GM19438 (cell line): ENCODE results near the gene HIVEP3.

Source experiments
- ATAC-seq: cut with Tn5 transposase; IDR thresholded peaks from one replicate; pipeline ENCODE4 v1.9.1; 2021; ENCODE audit warnings: low read depth; ENCODE audit not compliant: unreplicated experiment

The HIVEP3 gene

DNA sequence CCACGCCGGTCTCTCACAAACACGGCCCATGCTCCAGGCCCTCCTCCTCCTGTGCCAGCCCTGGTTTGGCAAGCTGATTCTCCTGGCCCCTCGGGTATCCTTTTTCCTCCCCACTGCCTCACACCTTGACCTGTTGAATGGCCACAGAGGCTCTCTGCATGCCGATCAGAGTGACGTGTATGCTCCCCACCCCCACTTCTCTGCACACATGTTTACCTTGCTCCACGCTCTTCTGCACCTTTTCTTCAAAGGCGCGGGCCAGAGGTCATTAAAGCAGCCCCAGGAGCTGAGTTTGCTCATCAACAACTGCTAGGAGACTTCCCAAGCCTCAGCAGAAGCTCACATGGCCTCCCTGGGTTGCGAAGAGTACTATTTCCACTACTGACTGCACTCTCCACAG is 295.0 kb downstream of the HIVEP3 start:
- ATAC-seq = peak; percentile 19

DNA sequence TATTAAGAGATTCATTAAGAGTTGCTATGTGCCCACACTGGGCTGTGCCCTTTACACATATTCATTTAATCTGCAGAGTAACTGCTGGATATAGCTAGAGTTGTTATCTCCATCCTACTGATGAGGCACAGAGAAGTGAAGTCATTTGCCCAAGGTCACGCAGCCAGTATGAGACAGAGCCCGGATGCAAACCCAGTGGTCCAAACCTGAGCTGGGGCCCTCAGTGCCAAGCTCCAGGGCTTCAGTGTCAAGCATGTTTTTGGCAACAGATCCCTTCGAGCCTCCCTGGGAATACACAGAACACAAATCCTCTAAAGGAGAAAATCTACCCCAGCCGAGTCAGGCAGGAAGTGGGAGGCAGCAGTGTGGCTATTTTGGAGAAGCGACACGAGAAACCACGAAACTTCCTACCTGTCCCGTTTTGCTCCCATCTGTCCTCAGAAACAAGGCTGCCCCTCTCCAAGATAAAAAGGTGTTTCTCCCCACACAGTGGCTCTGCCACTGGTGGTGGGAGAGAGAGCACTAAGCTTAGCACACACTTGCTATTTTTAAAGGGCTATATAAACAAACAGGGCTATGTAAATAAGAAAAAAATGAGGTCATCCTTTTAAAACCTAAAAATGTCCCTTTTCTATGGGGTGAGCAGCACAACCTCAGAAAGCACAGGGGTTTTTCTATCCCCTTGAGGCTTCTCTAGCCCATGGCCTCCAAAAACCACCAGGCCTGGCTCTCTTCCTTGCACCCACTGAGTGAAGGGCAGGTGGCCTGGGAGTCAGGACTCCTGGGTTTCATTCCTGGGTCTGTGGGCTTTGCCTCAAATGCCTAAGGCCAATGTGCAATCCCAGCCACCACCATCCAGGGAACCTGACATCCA is 295.6 kb downstream of the HIVEP3 start:
- peak; percentile 76 for ATAC-seq

DNA sequence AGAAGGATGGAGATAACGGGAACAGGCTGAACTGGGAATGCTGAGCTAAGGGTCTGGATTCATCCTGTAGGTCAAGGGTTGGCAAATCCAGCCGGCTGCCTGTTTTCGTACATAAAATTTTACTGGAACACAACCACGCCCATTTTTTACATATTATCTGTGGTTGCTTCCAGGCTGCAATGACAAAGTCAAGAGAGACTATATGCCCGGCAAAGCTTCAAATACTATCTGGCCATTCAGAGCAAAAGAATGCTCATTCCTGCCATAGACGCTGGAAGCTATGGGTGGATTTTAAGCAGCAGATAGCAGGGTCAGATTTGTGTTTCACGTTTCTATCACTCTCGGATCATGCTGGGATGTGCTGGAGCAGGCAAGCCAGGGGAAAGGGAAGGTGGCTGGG is 296.3 kb downstream of the HIVEP3 start:
- ATAC-seq = no peak

DNA sequence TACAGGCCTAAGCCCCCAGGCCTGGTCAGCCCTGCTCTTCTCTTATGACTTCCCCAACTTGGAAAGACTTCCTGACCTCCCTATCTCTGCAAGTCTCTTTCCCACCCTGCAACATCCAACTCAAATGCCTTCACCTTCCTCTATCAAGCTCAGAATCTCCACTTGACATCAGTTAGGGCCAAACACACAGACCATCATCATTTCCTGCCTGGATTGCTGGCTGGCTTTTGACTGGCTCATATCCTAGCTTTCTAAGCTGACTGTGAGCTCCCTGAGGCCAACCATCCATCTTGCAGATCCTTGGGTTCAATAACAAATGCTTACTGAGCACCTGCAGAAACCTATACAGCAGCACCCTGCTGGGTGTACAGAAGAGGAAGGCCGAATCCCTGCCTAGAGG is 296.9 kb downstream of the HIVEP3 start:
- ATAC-seq = no peak

DNA sequence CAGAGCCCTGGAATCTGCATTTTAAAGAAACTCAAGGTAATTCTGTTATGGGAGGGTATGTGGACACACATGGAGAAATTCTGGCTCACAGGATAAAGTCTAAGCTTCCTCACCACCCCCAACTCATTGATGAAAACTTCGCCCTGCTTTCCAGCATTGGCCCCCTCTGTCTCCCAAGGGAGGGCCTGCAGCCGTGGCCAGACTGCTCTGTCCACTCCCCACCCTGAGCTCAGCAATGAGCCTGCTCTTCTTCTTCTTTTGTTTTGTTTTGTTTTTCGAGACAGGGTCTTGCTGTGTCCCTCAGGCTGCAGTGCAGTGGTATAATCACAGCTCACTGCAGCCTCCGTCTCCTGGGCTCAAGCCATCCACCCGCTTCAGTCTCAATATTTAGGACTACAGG is 297.5 kb downstream of the HIVEP3 start:
- ATAC-seq = no peak

DNA sequence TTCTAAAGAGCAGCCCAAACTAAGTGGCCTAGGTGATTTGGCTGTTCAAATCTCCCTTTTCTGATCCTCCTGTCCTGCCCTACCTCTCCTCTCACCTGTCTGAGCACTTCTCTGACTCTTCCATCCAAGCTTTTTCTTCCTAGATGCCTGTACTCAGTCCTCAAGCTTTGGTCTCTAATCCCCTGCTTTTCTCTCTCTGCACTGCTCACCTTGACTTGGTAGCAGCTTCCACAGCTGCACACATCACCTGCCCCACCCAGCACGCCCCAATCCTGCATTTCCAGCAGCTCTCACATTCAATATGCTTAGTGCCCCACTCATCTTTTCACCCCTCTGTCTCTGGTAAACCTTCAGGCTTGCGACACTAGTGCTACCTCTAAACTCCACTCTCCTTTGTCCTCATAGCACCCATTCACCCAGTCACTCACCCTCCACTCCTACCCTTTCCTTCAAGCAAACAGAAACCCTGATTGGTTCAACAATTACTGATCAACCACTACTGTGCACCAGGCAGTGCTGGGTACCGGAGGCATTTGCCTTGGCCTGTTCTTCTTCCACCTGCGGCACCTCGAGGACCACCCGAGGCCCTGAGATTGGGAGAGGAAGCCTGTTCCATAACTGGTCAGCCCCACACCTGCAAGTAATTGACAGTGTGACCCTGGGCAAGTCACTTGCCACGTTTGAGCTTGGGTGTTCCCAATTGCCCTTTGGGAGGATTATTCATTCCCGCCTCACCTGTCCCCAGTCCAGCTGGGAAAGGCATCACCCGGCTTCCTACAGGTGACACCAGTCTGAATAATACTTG is 298.2 kb downstream of the HIVEP3 start:
- no peak for ATAC-seq

DNA sequence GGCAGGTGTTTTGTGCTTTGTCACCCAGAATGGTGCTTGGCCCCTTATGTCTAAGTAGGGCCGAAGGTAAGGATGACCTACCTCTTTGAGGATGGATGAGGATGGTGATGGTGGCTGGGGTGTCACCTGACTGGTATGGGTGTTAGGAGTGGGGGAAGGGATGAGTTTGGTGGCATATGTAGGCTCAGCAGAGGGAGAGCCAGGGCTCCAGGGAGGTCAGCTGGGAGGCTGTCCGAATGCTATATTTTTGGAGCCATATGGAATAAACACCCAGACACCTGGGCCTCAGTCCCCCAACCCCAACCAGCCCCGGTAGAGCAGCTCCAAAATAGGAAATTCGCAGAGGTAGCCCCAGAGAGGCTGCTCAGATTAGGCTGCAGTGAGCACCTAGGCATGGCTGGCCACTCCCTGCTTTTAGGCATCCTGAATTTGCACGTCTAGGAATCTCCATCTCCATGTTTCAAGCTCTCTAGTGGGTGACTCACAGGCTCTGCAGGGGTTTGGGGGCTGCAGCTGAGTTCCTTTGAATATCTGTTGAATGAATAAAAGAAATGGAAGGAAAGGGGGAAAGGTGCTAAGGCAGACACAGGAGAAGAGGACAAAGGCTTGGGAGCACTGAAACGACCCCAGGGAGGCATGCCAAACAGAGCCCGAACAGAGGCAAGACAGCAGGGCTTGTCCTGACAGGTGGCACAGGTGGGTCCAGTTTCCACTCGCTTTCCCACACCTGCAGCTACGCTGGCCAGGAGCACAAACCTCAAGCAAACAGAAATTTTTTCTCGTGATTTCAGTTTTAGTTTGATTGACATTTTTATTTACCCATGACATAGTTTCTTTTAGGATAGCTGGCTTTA is 299.0 kb downstream of the HIVEP3 start:
- ATAC-seq = no peak

DNA sequence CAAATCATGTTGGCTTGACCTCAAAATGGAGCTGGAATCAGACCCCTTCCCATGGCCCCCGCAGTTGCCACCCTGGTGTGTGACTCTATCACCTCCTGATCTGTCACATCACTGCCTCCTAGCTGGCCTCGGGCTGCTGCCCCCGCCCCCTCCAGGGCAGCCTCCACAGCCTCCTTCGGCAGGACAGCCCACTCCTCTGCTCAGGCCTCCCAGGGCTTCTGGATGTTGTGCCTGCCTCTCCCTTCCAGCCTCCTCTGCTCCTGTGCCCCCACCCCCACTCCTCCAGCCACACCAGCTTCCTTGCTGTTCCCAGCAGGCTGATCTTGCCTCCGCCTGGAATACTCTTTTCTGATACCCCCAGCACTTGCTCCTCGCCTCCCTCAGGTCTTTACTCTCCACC is 299.9 kb downstream of the HIVEP3 start:
- ATAC-seq = no peak

DNA sequence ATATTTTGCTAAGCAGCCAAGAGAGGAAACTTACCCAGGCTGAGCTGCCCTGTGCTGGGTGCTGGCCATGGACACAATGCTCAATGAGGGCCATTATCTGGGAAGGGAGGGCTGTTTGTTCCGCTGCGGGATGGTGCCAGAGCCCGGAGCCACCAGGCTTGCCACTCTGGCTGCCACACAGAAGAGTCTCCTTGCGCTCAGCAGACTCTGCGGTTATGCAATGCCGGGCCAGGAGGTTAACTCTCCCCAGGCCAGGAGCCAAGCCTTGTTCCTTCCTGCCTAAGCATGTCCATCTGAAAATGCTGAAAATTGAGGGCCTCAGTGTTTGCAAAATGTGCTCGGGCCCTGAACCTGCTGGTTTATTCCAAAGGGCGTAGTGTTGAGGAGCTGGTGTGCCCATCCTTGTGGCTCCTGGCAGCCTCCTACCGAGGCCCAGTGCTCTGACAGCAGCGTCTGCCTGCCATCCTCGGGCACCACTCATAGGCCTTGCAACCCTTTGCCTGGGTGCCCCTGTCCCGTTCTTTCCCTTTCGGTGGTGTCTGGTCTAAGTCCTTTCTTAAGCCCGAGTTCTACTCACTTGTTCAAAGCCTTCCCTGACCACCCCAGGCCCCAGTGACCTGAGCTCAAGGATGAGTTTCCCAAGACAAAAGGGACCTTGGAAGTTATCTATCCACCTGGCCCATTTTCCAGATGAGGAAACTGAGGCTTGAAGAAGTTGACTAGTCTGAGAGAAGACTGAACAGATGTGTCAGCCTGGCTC is 300.5 kb downstream of the HIVEP3 start:
- ATAC-seq = no peak

DNA sequence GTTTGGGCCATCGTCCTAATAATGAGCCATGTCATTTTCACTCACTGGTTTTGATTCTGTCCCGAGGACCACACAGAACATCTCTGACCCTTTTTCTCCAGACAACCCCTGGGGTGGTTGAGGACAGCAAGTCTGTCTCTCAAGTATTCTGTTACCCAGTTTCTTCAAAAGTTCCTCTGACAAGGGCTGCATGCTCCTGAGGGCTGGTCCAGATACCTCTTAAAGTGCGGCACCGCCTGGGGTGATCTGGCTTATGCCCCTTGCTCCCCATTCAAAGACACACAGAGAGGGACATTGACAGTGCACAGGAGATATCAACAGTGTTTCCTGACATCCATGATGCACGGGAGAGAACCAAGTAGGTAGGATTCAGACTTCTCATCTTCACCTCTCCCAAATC is 301.4 kb downstream of the HIVEP3 start:
- ATAC-seq = no peak

DNA sequence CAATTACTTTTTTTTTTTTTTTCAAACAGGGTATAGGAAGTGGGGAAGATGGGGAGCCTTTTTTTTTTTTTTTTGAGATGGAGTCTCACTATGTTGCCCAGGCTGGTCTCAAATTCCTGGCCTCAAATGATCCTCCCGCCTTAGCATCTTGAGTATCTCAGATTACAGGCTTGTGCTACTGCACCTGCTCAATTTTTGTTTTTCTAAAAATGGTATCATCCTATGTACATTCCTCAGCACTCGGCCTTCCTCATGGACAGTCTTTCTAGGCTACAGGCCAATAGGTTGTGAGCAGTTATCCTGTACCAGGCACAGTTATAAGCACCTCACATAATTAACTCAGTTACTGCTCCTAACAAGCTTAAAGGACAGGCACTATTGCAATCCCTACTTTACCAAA is 302.2 kb downstream of the HIVEP3 start:
- no peak for ATAC-seq

DNA sequence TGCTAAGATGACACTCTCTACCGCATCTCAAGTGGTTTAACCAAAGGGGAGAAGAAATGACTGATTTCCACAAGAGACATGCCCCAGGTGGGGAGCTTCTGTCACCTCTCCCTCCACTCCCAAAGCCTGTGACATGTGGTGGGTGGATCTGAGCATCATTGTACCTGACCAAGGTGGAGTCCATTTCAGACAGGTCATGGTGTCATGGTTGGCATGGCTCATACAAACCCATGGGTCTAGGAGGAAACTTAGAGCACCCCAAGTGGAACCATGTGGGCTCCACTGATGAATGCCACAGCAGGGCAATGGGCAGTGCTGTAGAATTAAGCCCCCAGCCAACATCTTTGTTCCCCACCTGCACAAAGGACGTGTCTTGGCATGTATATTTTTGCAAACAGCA is 302.7 kb downstream of the HIVEP3 start:
- no peak for ATAC-seq

DNA sequence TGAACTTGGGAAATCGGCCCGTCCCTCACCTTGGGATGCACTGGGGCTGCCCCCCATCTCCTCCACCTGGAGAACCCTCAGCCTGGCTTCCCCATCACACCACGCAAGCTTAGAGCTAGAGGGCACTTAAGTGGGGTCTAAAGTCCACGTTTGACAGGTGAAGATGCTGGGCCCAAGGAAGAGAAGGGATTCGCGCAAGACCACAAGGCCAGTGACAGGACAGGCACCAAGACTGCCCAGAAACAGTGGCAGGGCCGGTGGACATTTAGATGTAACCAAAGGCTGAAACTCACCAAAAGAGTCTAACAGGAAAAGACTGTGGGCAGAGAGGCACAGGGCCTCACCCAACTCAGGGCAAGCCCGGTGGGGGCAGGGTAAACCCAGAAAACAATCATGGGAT is 303.4 kb downstream of the HIVEP3 start:
- ATAC-seq = no peak

DNA sequence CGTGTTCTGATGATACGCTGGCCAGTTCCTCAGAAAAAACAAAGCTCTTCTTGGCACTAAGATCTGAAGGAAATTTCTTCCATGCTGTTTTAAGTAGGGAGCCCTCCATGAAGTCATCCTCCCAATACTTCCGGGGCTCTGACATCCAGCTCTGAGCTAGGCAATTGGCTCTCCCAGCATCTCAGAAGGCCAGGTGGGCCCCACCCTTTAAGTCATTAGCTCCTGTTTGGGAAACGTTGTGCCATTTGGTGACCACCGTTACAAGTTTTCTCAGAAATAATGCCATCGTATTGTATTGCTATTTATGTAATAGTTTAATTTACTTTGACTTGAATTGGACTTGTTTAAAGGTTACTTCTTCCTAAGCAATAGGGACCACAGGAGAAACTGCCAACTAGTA is 303.9 kb downstream of the HIVEP3 start:
- no peak for ATAC-seq

DNA sequence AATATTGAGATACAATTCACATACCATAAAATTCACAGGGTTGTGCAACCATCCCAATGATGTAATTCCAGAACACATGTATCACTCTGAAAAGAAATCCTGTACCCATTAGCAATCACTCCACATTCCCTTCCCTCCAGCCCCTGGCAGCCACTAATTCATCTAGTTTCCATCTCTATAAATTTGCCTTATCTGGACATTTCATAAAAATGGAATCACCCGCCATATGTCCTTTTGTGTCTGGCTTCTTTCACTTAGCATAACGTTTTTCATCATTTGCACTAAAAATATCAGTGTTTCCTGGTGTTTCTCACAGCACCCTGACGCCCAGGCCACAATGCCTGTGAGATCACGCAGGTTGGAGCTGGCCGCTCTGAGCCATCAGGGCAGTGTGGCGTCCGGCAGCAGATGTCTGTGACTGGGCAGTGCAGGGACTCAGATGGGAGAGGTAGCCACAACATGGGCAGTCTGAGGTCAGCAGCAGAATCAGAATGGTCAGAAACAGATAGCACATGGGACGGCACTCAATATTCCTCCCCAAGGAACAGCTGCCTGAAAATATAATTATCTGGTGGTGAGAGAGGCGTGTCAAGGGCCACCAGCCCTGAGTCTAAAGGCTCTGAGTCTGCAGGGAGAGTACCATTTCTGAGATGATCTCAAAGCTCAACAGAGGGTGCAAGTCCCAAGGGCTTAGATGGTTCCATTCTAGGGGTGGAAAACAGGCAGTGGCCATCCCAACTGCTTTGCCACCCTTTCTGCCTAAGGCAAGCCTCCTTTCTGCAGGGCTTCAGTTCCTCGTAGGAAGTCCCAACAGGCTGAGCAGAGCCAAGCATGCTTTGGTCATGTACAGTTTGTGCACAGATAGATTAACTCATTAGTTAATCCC is 304.8 kb downstream of the HIVEP3 start:
- no peak for ATAC-seq

DNA sequence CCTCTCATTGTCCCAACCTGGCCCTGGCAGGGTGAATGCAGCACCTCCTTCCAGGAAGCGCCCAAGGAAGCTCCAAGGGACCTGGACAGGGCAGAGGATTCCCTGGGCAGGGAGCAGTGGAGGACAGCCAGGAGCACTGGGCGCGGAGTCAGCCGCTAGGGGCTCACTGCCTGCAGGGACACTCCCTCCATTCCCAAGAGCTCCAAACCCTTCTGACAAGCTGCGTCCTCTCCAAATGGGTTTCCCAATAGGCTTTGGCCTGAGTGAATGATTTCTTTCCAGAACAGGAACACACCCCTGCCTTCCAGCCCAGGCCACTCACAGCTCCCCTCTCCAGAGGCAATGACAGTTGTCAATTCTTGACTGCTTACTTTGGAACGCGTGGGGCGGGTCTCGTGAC is 305.8 kb downstream of the HIVEP3 start:
- ATAC-seq = no peak

DNA sequence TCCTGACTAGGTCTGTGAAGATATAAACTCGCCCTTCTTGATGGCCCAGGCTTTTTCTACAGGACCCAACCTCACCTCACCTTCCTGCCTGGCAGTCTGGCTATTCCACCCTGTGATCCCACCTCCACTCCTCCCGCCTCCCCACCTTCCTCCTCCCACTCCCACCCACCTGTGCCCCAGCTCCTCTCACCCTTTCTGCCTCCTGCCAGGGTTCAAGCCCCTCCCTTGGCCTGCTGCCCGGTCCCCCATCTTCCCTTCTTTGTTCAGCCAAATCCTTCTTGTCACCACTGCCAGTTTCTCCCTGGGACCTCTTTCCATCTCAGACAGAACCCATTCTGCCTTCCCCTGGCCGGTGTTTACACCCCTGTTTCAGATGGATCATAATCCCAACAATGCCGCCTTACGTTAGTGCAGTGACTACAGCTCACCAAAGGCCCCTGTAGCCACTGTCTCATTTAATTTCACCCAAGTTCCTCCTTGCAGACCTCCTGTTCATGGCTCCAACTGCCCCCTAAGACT is 306.7 kb downstream of the HIVEP3 start:
- no peak for ATAC-seq

DNA sequence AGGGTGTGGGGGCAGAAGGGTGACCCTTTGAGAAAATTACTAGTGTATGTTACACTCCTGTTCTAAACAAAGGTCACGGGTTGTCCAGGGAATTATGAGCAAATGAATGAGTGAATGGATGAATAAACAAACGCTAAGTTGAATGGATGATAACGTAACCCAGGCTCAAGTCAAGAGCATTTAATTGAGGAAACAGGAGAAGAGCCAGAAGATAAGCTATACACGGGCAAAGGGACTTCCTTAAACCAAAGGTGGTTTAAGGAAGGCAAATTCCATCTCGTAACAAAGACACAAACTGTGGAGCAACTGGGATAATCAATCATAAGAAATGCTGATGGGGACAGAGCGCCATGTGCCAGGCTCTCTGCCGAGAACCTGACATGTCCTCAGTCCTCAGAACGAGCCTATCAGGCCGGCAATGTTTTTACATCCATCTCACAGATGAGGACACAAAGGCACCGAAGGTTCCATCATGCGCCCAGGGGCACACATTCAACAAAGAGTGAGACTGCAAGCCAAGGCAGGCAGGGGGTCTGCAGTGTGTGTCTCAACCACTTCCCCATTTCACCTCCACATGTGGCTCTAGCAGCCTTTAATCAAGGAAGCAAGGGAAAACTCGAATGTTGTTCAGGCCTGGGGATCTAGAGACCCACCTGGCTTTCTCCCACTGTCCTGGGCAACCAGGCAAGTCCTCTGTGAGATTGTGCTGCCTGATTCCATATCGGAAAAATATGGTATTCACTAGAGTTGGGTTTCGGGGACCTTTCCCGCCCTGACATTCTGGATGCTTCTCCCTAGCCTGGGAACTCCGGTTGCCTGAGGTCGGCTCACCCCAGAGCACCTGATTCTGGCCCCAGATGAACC is 307.4 kb downstream of the HIVEP3 start:
- no peak for ATAC-seq
